Limb (tissue), 2 donors: ENCODE measurements around the gene RHOT1.
"Not testable (repeated sequence)": the region's sequence is repeated elsewhere in the genome, so short reads cannot be mapped to it uniquely, and the experiment has no call there.

Source experiments
- DNase-seq, 2 donors: peaks; one replicate each; pipeline ENCODE4 v3.0.0-alpha.2; 2016; ENCODE audit errors: extremely low spot score in 2 of 2

RHOT1 gene

GRCh38 chr17:32142038-32142856, at the start of gene RHOT1:
RHOT1 (plus strand) TSS chr17:32142502; CDS start chr17:32142693, 191 bp downstream.
- peak; percentile 75 to 89 for DNase-seq

DNA sequence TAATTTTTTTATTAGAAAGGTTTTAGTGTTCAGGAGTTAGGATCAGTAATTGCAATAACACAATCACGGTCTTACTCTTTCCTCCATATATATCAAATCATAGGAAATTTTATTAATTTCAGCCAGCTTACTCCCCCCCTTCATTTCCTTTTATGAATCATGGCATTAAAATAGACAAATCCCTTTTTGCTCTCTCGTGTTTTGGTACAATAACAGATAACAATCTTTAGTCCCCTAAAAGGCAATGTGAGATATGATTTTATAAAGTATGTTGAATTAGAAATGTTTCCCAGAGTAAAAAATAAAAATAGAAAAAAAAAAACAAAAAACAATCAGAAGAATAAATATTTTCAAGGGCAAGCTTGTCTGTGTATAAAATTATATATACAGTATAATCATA, 42.6 kb upstream of the RHOT1 start:
- DNase-seq, result no peak

- DNase-seq, result not testable (repeated sequence)
Measured at GRCh38 chr17:32100323-32100722, 42.0 kb upstream of the RHOT1 start.

DNA sequence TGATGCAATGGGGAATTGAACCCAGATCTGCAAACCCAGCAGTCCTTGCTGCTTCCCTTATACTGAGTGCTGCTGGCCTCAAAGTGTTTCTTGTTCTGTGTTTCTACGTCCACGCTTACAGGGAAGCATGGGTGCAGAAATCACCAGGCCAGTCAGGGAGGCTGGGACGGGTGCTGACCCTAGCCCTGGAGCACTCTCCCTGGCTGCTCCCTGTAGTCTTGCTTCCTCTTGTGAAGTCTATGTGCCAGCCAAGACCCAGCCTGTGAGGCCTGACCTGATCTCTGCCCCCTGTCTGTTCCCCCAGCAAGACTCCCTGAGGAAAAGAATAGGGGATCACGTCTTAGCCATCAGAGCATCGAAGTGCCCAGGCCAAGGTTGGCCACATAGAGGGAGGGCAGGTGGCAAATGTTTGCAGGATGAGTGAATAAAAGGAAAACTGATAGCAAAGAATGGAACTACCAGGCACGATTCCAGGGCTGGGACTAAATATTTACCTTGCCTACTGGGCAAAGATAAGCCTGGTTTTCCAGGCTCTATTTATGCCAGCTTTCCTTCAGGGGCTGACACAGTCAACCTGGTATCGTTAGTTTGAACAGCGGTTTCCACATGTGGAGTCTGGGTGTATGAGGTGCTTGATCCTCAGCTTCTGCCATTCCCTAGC, 41.2 kb upstream of the RHOT1 start:
- DNase-seq, result no peak

- no peak for DNase-seq
Measured at GRCh38 chr17:32102172-32102571, 40.1 kb upstream of the RHOT1 start.

- no peak for DNase-seq
Measured at GRCh38 chr17:32102646-32103186, 39.6 kb upstream of the RHOT1 start.

GRCh38 chr17:32103476-32104113, 38.7 kb upstream of the RHOT1 start:
- DNase-seq, result no peak

DNA sequence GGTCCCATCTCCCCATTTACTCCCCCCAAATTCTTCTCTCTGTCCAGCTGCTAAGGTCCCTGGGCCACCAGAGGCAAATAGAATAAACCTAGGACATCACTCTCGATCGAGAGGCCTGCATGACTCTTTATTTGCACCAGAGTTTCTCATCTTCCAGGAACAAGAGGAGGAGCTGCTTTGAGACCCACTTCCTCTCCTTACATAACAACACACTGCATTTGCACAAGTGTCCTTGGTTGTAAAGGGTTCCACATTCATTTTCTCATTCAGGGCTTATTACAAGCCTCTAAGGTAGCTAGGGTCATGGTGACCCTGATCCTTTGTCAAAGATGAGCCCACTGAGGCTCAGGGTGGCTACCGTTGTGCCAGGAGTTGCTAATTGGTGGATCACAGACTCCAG, 38.1 kb upstream of the RHOT1 start:
- no peak for DNase-seq

GRCh38 chr17:32106471-32106981, 35.8 kb upstream of the RHOT1 start:
- DNase-seq, result not testable (repeated sequence)

- DNase-seq, result not testable (repeated sequence)
Measured at GRCh38 chr17:32107194-32107593, 35.1 kb upstream of the RHOT1 start.

GRCh38 chr17:32110596-32110995, 31.7 kb upstream of the RHOT1 start:
- no peak for DNase-seq

DNA sequence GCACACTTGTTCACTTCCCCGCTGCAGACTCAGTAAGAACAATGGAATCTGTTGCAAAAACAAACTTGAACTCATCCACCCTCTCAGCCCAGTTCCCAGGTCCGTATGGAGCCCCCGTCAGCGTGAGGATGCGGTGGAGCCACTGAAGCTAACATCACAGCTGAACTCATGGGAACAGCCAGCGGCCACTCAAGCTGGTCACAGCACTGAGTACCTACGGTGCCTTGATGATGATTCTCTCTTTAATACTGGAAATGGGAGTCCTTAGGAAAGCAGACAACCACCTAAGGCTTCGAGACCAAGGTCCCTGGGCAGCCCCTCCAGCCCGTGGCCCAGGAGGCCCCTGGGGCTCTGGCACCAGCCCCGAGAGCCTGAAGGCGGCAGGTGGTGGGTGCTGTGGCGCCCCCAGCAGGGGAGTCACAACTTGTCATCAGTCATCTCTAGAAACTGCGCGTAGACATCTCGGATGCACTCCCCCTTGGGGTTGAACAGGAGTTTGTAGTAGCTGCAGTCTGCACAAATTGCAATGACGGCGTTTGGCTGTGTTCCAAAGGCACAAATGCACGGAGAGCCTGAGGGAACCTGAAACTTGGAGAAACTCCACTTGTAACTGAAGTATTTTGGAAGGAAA, 31.0 kb upstream of the RHOT1 start:
- peak; percentile 83 to 87 for DNase-seq

DNA sequence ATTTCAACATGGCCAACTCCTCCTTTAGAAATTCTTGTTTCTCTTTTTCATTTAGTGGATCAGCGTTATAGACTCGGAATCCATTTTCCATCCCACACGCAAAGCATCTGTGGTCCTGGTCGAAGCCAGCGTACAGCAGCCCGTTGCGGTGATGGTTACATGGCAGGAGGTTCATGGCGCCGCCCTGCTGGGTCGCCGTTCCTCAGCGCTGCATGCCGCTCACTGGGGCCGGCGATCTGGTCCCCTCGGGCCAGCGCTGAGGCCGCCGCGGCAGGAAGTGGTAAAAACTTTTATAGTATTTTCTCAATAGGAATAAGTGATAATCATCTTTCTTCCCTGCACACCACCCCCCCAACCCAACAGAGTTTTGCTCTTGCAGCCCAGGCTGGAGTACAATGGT, 29.9 kb upstream of the RHOT1 start:
- DNase-seq, result no peak

DNA sequence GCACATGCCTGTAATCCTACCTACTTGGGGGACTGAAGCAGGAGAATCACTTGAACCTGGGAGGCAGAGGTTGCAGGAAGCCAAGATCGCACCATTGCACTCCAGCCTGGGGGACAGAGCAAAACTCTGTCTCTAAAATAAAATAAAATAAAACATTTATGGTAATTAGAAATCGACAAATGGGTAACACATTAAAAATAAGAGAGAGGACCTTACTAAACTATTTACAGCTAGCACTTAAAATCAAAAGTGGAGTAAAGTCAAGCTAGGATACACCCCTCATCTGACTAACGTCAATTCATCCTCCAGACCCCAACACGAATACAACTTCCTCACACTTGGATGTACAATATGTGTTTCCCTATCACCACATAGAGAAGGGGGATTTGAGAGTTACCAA, 27.8 kb upstream of the RHOT1 start:
- no peak for DNase-seq

DNA sequence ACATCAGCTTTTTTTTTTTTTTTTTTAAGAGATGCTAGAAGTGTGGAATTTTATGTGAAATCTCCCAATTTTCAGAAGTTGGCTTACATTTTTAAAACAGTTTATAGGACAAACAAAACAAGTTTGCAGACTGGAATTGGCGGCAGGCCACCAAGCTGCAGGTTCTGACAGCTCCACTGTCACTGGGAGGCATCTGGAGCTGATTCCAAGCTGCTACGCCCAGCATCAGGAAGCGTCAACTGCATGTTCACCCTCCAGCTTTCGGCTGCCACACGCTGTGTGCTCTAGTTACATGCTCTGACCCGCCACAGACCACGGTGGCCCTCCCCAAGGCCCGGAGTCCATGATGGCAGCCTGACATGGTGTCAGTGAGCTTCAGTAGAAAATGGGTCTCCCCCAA, 26.8 kb upstream of the RHOT1 start:
- not testable (repeated sequence) for DNase-seq

- no peak for DNase-seq
Measured at GRCh38 chr17:32116937-32117336, 25.4 kb upstream of the RHOT1 start.

DNA sequence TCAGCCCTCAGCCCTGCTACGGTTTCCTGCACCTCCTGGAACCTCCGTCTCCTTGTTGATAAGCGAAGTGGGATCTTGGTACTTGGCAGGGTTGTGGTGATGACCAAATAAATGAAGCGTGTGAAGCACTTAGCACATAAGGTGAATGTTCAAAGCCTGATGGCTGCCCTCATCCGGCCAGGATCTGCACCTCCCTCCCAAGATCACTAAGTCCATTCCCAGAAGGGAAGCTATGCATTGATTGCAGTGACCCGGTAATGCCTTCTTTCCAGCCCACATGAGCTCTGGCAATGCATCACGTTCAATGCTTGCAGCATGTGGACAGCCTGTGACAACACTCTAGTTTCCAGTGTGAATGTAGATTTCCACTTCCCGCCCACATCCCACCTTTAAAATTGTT, 24.9 kb upstream of the RHOT1 start:
- DNase-seq, result no peak

DNA sequence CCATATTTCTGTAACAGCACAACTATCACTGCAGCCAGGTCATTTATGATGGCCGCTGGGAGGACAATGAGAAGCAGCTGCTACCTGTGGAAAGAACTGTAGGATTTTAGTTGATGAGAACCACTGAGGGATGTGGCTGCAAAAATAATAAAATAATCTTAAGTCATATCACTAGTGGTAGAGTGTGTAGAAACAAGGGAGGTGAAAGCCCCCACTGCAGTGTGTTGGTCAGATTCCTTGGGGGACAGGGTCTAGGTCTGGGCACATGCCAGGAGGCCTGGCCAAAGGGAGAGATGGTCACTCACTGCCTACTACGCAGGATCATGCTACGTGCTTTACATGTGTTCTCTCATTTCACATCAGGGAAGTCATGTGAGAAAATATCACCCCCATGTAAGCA, 24.2 kb upstream of the RHOT1 start:
- not testable (repeated sequence) for DNase-seq

DNA sequence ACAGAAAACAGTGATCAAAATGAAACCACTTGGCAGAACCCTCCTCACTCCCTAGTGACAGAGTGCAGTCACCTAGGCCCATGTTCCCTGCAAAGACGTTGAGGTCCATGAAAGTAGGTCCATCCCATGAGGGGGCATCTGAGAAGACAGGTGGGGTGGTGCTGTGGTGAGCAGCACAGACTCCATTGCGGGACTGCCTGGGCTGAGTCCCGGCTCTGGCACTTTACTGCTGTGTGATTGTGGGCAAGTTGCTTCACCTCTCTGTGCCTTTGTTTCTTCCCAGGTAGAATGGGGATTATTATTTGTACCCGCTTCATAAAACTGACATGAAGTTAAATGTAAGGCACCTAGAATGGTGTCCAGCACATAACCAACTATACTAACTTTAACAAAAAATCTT, 23.5 kb upstream of the RHOT1 start:
- DNase-seq, result no peak

GRCh38 chr17:32120141-32120540, 22.2 kb upstream of the RHOT1 start:
- DNase-seq, result no peak

- no peak for DNase-seq
Measured at GRCh38 chr17:32120716-32121115, 21.6 kb upstream of the RHOT1 start.
